ENCODE measurements around the gene CPSF7.

The CPSF7 gene

GRCh38 chr11:61422226-61422625, 7.5 kb downstream of the CPSF7 start:
- peaks cover 47% of the 10 kb centered on the region for H3K79me2 ChIP-seq (ENCODE audit: insufficient read depth, low read depth)

DNA sequence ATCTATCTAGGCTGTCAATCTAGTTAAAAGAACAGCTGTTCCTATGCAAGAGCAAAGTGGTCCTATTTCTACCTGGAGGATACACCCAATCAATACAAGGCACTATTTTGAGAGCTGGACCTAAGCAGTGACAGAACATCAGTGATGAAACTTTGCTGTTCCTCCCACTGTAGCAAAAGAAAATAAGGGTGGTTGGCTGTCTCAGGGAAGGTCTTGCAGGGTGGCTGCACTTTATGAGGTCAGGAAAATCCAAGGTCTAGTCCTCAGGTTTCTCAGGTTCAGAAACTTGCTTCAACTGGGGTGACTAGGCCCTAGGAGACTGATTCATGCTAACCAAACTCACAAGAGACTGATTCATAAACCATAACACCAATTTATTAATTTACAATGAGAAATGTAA, 11.6 kb downstream of the CPSF7 start:
- Histone ChIP-seq H4K20me1 (ENCODE audit: insufficient read depth) (no peaks in the 10 kb centered on the region), H3K79me2 (ENCODE audit: insufficient read depth, low read depth) (peaks cover 31% of the 10 kb centered on the region; the same call in 1 of the 2 replicates), H2AFZ (ENCODE audit: low read depth) (no peak overlapping the region), H3K27me3 (ENCODE audit: insufficient read depth, low read depth) (no peaks in the 10 kb centered on the region), H3K4me3 (IDR thresholded peaks at IDR 0.05; ENCODE audit: insufficient read depth, low read depth, low read length) (no peak overlapping the region), H3K4me2 (no peak overlapping the region), H3K27ac (no peak overlapping the region), H3K4me1 (ENCODE audit: low read depth, poor library complexity, severe bottlenecking) (no peaks in the 10 kb centered on the region), H3K9ac (no peak overlapping the region), H3K36me3 (ENCODE audit: insufficient read depth) (peaks cover 7% of the 10 kb centered on the region; the same call in 1 of the 2 replicates)
- TF ChIP-seq, protein P1, sequence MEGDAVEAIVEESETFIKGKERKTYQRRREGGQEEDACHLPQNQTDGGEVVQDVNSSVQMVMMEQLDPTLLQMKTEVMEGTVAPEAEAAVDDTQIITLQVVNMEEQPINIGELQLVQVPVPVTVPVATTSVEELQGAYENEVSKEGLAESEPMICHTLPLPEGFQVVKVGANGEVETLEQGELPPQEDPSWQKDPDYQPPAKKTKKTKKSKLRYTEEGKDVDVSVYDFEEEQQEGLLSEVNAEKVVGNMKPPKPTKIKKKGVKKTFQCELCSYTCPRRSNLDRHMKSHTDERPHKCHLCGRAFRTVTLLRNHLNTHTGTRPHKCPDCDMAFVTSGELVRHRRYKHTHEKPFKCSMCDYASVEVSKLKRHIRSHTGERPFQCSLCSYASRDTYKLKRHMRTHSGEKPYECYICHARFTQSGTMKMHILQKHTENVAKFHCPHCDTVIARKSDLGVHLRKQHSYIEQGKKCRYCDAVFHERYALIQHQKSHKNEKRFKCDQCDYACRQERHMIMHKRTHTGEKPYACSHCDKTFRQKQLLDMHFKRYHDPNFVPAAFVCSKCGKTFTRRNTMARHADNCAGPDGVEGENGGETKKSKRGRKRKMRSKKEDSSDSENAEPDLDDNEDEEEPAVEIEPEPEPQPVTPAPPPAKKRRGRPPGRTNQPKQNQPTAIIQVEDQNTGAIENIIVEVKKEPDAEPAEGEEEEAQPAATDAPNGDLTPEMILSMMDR (conservative IDR thresholded peaks at IDR 0.05; ENCODE audit: low read depth, low read length), result no peak

More at GRCh38 chr11:61422226-61422625, 7.5 kb downstream of the CPSF7 start:
- Histone ChIP-seq H3K9ac (no peak overlapping the region), H3K4me3 (IDR thresholded peaks at IDR 0.05; ENCODE audit: insufficient read depth, low read depth, low read length) (no peak overlapping the region), H3K27me3 (ENCODE audit: insufficient read depth, low read depth) (no peaks in the 10 kb centered on the region), H3K27ac (no peak overlapping the region), H3K36me3 (ENCODE audit: insufficient read depth) (peaks cover 6% of the 10 kb centered on the region; the same call in 1 of the 2 replicates), H2AFZ (ENCODE audit: low read depth) (no peak overlapping the region), H3K4me1 (ENCODE audit: low read depth, poor library complexity, severe bottlenecking) (peaks cover 5% of the 10 kb centered on the region), H3K4me2 (no peak overlapping the region), H4K20me1 (ENCODE audit: insufficient read depth) (no peaks in the 10 kb centered on the region)
- TF ChIP-seq, protein P1 (conservative IDR thresholded peaks at IDR 0.05; ENCODE audit: low read depth, low read length), result no peak

- no peak overlapping the region for H3K4me2 ChIP-seq
- H3K4me3 ChIP-seq (IDR thresholded peaks at IDR 0.05; ENCODE audit: insufficient read depth, low read depth, low read length), result no peak overlapping the region
- no peak overlapping the region for H2AFZ ChIP-seq (ENCODE audit: low read depth)
- H3K79me2 ChIP-seq (ENCODE audit: insufficient read depth, low read depth), result peaks cover 29% of the 10 kb centered on the region; the same call in 1 of the 2 replicates
- H4K20me1 ChIP-seq (ENCODE audit: insufficient read depth), result no peaks in the 10 kb centered on the region
- no peaks in the 10 kb centered on the region for H3K4me1 ChIP-seq (ENCODE audit: low read depth, poor library complexity, severe bottlenecking)
- H3K27ac ChIP-seq, result no peak overlapping the region
- no peak overlapping the region for H3K9ac ChIP-seq
- H3K36me3 ChIP-seq (ENCODE audit: insufficient read depth), result peaks cover 7% of the 10 kb centered on the region; the same call in 1 of the 2 replicates
- TF ChIP-seq, protein P1 (conservative IDR thresholded peaks at IDR 0.05; ENCODE audit: low read depth, low read length), result no peak
- no peaks in the 10 kb centered on the region for H3K27me3 ChIP-seq (ENCODE audit: insufficient read depth, low read depth)
Measured at GRCh38 chr11:61417670-61418069, 12.1 kb downstream of the CPSF7 start.

- H3K4me3 ChIP-seq (IDR thresholded peaks at IDR 0.05; ENCODE audit: insufficient read depth, low read depth, low read length), result no peak overlapping the region
- TF ChIP-seq, protein P1 (conservative IDR thresholded peaks at IDR 0.05; ENCODE audit: low read depth, low read length), result no peak
- no peaks in the 10 kb centered on the region for H3K4me1 ChIP-seq (ENCODE audit: low read depth, poor library complexity, severe bottlenecking)
- no peaks in the 10 kb centered on the region for H4K20me1 ChIP-seq (ENCODE audit: insufficient read depth)
- no peak overlapping the region for H2AFZ ChIP-seq (ENCODE audit: low read depth)
- H3K27ac ChIP-seq, result no peak overlapping the region
- H3K79me2 ChIP-seq (ENCODE audit: insufficient read depth, low read depth), result peaks cover 22% of the 10 kb centered on the region; the same call in 1 of the 2 replicates
- H3K9ac ChIP-seq, result no peak overlapping the region
- H3K4me2 ChIP-seq, result no peak overlapping the region
- no peaks in the 10 kb centered on the region for H3K27me3 ChIP-seq (ENCODE audit: insufficient read depth, low read depth)
- H3K36me3 ChIP-seq (ENCODE audit: insufficient read depth), result peaks cover 5% of the 10 kb centered on the region; the same call in 1 of the 2 replicates
Measured at GRCh38 chr11:61416941-61417340, 12.8 kb downstream of the CPSF7 start.
